ENCODE measurements around the gene MACIR.

Gene MACIR

GRCh38 chr5:103247118-103247517, 11.4 kb upstream of the MACIR start:
- DNase-seq: no peak

- no peak for DNase-seq
These were observed 9.5 kb upstream of the MACIR start for GRCh38 chr5:103249068-103249467.

DNA sequence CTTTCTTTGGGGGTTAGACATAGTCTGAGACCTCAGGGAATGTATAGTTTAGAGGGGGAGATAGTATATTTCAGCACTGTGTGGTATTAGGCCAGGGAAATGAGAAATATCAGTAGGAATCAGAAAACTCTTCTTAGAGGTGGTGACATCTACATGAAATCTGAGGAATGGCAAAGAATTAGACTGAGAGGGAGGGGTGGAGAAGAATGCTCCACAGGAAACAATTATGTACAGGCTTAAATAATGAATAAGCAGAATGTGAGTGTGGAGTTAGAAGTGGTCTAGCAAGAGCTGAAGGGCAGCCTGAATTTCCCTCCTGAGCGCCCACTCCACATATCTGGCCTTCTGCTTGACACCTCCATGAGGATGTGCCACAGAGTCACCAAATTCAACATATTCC, 3.6 kb upstream of the MACIR start:
- DNase-seq: no peak

GRCh38 chr5:103255691-103256090, 2.9 kb upstream of the MACIR start:
- DNase-seq: no peak

DNA sequence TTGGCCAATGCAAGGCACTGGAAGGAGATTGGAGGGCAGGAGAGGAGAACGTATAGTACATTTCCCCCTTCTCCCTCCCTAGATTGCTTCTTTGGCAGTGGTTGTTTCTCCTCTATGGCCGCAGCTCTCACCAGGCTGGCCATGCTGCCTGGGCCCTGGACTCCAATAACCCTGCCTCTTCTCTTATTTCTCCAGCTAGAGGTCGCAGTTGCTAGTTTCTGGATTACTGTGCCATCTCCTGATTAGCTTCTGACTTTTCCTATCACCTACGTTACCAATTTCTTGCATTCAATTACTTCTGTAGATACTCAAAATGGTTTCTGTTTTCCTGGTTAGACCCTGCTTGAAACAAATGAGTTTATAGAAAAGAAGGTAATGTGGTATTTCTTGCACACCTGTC, 2.4 kb upstream of the MACIR start:
- DNase-seq: no peak

DNA sequence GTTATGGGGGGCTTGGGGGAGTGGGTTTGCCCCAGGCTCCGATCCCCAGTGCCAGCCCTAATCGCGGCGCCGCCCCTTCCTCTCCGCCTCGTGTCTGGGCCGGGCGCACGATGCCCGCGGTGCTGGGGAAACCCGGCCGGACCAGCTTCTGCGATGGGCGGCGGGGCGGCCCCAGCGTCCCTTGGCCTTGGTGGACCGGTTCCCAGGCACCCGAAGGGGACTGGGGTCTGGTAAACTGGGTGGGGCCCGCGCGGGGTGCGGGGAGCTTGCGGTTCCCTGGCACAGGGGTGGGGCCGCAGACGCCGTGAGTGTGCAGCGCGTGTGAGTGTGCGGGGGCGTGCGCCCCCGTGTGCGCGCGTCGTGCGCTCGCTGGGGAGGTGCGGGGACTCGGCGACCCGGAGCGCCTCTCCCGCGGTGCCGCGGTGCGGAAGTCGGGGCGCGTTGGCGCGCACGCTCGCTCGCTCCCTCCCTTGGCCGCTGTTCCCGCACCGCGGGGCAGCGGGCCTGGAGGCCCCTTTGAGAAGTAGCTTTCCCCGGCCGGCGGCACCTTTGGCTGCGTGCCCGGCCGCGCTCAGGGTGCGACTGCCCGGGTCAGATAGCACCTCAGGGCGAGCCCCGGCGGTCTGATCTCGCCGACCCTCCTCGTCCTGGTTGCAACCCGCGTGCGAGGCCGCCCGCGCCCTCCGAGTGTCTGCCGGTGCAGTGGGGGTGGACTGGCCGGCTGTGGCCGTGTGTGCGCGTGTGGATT, 568 bp downstream of the MACIR start:
- DNase-seq: no peak

DNA sequence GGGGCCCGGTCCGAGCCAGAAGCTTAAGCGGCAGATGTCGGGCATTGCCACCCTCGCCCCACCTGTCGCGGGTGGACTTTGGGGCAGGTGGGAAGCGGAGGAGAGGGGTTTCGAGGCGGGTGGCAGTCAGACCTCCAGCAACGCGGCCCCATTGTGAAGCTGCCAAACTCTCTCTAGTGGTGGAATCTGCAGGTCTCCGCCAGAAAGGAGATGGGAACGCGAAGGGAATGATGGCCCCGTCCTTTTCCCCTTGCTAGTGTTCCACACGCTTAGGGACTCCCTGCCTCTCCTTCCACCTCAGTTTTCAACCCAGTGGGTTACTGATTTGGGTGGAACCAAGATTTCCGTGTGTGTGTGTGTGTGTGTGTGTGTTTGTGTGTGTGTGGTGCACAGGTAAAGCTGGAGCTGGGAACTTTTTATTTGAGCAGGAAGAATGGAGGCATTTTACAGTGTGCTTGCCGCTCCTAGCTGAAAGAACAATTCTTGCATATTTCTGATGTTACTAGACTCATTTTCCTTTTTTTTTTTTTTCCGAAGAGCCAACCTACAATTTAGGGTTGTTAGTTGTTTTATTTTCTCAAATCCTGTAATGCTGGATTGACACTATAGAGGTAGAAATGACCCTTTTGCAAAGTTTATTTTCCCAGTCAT, 1.3 kb downstream of the MACIR start:
- no peak for DNase-seq

DNA sequence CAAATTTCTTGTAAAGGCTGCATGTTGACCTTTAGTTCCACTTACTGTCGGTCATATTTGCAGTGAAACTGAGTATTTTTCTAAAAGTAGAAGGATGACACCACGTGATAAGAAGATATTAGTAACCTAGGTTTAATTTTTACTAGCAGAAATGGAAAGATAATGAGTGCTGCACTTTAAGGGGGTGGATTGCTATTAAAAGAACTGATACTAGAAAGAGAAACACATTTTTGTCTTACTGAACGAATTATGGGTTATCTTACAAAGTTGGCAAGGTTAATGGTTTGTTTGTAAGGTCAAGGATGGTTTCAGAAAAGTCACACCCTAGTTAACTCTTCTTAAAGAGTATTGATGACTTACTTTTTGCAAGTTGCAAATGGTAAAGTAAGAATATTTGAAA, 2.4 kb downstream of the MACIR start:
- DNase-seq: no peak

GRCh38 chr5:103262422-103262871, 3.9 kb downstream of the MACIR start:
- DNase-seq: no peak

- DNase-seq: no peak
These were observed 4.5 kb downstream of the MACIR start for GRCh38 chr5:103263054-103263453.

DNA sequence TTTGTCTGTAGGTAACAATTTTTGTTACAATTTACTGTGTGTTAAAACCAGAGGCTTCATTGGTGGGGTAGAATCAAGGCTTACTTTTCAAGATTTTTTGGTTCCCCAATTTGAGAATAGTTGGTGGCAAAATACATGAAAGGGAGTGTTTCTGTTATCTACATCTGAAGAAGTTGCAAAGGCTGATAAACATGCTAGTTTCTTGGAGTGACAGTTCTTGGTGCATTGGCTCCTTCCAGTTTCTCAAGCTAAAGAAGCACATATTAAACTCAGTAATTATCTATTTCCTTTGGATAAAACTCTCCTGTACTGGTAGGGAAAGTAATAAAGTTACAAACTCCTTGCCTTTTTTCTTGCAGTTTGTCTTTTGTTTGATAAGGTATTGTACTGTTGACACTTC, 5.9 kb downstream of the MACIR start:
- no peak for DNase-seq

DNA sequence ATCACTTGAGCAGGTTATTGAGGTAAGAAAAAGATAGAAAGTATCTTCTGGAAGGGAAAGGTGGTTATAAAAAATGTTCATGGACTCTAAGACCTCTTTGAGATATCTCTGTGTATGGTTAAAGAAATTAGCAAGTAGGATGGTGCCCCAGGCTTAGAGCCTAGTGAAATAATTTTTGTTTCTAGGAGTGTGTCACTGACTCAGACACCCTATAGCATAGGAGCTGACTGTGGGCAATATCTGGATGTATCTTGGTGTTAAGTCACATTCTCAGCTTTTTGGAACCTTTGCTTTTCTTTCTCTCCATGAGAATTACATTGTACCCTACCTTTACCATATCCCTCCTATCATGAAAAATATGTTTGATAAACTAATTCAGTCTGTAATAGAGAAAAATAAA, 12.0 kb downstream of the MACIR start:
- DNase-seq: no peak

DNA sequence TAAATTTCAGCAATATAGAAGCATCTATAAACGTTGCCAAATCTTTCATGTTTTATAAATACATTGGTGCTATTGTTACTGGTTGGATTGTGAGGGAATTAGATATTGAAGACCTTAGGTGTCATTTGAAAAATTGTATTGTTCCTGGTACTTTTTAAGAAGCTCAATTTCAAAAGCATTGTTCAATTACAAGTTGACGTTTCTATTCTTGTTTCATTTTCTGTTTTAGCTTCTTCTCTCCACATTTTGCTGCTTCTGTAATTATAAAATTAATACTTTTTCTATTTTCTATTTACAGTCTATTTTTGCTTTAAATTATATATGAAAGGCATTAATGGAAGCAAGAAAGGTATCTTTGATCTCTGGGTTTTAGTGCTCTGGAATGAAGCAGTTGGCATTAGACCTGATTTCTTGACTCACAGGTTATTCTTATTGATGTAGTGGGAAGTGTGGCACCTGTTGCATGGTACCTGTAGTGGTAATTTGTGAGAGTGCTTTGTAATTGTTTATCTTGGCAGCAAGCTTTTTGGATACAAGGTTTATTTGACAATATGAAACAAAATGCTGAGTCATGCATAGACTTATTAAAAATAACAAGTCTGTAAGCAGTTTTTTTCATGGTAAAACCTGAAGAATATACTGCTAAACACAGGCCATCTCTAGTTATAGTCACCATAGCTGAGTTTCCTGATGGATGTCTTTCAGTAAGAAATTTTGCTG, 13.2 kb downstream of the MACIR start:
- DNase-seq: no peak

DNA sequence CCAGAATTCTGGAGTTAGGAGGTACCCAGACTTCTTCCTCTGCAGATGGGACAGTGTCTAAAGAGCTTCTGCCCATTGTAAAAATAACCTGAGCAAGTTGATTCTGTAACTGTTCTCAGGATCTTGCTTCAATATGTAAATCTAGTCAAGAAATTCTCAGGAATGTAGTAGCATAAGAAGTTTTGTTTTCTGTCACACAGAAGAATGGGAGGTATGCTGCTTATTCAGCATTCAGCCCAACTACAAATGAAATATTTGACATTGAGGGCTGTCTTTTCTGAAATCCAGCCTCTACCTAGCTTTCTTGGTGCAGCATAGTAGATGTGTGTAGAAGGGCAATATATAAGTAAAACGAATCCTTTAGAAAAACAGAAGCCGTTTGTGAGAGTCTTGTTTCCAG, 13.8 kb downstream of the MACIR start:
- DNase-seq: no peak

DNA sequence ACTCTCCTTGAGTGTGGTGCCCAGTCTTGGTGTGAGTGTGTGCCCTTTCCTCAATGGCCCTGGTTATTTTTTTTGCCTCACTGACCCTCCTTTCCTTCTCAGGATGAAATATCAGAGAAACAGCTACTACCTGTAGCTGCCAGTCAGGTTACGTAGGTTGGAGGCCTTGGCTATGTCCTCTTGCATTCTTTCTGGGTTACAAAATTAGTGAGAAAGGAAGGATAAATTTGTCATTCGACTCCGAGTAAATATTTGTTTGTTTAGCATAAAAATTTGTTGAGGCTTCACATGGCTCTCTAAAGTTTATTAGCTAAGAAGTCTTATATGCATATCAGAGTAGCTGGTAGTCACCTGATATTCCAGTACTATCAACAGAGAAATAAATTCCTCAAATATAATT, 15.4 kb downstream of the MACIR start:
- no peak for DNase-seq

DNA sequence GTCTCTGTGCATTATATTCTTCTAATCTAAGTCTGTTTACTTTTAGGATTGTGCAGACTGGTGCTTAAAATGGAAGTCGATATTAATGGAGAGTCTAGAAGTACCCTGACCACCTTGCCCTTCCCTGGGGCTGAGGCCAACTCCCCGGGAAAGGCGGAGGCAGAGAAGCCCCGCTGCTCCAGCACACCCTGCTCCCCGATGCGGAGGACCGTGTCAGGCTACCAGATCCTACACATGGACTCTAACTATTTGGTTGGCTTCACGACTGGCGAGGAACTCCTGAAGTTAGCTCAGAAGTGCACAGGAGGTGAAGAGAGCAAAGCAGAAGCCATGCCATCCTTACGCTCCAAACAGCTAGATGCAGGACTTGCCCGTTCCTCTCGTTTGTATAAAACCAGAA, 17.3 kb downstream of the MACIR start:
- DNase-seq: no peak

DNA sequence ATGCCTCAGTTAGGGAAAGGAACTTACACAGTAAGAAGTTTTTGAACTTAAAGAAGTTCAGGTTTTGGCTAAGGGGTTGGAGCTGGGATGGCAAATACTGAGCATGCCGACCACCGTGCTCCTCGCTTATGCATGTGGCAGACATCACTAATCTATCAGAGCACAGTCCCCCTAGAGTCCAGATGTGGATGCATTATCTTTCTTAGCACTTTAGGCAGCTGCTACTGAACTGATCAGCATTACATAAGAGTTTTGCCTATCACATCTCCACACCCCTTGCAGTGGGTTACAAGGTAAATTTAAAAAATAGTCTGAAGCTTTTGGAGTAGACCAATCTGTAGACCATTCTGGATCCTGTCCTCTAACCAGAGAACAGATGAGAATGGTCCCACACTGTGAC, 22.4 kb downstream of the MACIR start:
- no peak for DNase-seq

DNA sequence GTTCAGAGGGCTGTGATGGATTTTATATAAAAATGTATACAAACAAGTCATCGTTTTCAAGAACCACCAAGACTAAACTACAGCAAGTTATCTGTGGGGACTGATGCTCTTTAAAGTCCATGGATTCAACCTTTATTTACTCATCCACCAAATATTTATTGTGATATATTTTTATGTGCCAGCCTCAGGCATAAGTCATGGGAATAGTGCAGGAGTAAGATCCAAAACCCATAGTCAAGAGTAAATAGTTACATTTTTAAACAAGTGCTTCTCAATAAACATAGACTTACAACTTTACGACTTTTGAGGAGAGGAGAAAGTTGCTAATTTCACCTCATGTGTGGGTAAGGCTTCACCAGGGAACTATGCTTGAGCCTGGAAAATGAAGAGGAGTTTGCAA, 24.6 kb downstream of the MACIR start:
- DNase-seq: no peak

- DNase-seq: no peak
These were observed 25.3 kb downstream of the MACIR start for GRCh38 chr5:103283869-103284268.

DNA sequence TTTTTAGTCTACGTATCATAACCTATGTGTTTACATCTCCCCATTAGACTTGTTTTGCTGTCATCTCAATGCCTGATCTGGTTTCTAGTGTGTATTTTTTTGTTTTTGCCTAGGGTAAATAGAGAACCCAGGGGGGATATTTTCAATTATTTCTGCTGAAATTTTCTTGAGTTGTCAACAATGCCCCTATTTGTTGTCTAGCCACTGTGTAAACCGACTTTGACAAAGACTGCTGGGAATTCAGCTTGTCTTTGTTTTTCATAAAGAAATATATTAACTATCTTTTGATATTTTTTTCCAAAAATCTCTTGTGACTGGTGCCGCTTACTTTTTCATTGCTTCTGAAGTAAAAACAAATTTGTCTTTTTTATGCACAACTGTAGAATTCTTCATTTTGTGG, 28.1 kb downstream of the MACIR start:
- no peak for DNase-seq

- DNase-seq: no peak
These were observed 30.5 kb downstream of the MACIR start for GRCh38 chr5:103289024-103289423.

DNA sequence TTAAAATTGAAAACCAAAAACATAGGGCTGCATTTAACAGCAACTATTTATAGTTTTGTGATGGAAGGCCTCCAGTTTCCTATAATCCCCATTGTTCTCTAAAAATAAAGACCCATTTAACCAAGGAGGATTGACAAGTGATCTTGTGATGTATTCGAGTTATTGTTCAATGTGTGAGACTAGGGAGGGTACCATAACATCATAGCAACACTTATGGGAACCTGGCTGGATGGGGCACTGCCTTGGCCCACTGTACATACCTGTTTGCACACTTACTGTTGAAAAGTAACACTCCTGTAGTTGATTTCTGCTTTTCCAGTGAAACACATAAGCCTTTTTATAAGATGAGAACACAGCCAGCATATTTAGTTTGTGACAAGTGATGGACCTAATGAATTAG, 32.3 kb downstream of the MACIR start:
- no peak for DNase-seq

DNA sequence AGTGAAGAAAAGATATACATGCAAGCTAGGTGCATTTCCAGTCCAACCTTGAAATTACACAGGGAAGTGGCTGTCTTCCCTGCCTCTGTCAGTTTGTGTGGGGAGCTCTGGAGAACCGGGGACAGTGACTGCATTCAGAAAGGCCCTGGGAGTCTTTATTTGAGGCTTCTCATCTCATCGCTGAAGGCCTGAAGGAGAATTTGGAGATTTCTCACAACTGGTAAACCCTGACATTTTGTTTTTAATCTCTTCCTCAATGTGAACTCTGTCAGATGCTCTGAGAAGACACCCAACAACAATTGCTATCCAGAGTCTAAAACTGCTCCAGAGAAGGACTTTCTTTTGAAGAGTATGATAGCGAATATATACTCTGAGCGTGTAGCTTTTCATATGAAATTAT, 33.0 kb downstream of the MACIR start:
- DNase-seq: no peak

- DNase-seq: no peak
These were observed 34.5 kb downstream of the MACIR start for GRCh38 chr5:103293099-103293498.

All from KG1 (cell line).